ENCODE measurements around the gene ACKR2. TPM values are rescaled to one million over a fixed set of nuclear protein-coding genes. Genes with fewer than 3 reads are reported as not detected.

The ACKR2 gene
- total RNA-seq, 4 donors from 2014 or later: 2.6 to 12.4 (median 7.5) TPM

DNA sequence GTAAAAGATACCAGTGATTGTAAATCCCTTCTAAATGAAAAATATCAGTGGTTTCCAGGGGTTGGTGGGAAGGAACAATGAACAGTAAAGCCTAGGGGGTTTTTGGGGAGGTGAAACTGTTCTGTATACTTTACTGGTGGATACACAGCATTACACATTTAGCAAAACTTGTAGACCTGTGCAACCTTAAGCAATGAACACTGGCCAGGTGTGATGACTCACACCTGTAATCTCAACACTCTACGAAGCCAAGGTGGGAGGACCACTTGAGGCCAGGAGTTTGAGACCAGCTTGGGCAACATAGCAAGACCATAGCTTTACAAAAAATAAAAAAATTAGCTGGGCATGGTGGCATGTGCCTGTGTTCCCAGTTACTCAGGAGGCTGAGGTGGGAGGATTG lies 38.0 kb upstream of the ACKR2 start:
- DNase-seq (ENCODE audit: low spot score) (no peak), ATAC-seq (ENCODE audit: low FRiP score) (no peak)
- TF ChIP-seq, protein P1, sequence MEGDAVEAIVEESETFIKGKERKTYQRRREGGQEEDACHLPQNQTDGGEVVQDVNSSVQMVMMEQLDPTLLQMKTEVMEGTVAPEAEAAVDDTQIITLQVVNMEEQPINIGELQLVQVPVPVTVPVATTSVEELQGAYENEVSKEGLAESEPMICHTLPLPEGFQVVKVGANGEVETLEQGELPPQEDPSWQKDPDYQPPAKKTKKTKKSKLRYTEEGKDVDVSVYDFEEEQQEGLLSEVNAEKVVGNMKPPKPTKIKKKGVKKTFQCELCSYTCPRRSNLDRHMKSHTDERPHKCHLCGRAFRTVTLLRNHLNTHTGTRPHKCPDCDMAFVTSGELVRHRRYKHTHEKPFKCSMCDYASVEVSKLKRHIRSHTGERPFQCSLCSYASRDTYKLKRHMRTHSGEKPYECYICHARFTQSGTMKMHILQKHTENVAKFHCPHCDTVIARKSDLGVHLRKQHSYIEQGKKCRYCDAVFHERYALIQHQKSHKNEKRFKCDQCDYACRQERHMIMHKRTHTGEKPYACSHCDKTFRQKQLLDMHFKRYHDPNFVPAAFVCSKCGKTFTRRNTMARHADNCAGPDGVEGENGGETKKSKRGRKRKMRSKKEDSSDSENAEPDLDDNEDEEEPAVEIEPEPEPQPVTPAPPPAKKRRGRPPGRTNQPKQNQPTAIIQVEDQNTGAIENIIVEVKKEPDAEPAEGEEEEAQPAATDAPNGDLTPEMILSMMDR (IDR thresholded peaks at IDR 0.05): no peak

DNA sequence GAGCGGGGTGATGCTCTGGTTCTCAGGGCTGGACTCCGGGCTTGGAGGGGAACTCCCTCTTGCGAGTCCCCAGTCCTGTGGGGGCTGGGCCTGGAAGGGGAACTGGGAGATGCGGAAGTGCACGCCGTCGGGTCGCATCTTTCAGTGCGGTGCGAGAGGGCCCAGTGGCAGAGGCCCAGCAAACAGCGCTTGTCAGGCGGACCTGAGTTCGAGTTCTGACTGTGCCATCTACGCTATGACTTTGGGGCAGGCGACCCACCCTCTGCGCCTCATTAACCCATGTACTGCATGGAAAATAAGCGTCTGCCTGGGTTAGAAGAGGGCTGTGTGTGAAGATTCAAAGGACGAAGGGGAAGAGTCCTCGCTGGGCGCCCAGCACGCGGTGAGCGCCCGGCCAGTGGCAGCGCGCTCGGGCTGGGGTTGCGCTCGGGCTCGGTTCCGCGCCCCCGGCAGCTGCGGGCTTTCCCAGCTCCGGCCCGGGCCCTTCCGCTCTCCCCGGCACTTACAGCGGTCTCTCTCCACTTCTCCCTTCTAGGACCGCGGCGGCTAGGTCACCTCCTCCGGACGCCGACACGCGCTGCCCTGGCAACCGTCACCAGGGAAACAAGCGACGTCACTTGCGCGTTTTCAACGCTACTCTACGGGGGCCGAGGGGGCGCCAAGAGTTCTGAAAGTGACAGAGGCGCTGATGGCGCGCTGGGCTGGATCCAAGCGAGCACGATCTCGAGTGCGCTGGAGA lies 36.4 kb upstream of the ACKR2 start, which contains the start of gene CCDC13:
TSS of gene CCDC13 (minus strand) at position 584 of the 739 bp plus-strand sequence. CDS start 14,908 bp downstream, outside the sequence.
- TF ChIP-seq, protein P1 (IDR thresholded peaks at IDR 0.05): no peak
- DNase-seq (ENCODE audit: low spot score) (peak; percentile 90), ATAC-seq (ENCODE audit: low FRiP score) (peak; percentile 92)

DNA sequence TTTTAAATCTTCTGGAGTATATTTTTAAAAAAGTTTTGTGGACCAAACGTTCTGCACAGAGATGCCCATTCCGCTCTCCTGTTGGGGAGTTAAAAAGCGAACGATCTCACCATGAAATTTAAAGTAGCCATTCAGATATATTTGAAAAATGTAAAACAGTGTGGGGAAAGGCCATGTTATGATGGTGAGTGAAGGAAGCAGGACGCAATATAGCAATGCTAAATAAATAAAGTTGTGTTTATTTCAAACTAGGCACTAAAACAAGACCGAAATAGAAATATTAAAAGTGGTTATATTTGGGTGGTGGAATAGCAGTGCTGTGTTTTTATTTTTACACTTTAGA lies 35.9 kb upstream of the ACKR2 start:
- no peak for ATAC-seq (ENCODE audit: low FRiP score)
- TF ChIP-seq, protein P1 (IDR thresholded peaks at IDR 0.05): no peak
- no peak for DNase-seq (ENCODE audit: low spot score)

DNA sequence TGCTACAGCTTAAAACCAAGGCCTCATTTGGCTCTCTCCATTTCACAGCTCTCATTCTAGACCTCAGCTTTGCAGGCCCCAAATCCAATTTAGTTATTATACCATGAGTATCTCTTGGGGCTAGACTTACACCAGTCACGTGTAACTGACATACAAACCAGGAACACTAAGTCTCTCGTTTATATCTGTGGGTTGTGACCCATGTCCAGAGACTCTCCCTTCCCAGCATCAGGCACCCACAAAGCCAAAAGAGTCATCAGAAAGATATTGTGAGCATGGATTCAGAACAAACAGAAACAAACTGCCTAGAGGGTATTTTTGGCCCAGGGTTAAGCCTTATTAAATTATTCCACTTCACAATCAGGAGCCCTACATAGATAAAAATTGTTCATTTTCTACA lies 30.6 kb upstream of the ACKR2 start:
- DNase-seq (ENCODE audit: low spot score) (no peak), ATAC-seq (ENCODE audit: low FRiP score) (peak; percentile 71)
- TF ChIP-seq, protein P1 (IDR thresholded peaks at IDR 0.05): no peak

DNA sequence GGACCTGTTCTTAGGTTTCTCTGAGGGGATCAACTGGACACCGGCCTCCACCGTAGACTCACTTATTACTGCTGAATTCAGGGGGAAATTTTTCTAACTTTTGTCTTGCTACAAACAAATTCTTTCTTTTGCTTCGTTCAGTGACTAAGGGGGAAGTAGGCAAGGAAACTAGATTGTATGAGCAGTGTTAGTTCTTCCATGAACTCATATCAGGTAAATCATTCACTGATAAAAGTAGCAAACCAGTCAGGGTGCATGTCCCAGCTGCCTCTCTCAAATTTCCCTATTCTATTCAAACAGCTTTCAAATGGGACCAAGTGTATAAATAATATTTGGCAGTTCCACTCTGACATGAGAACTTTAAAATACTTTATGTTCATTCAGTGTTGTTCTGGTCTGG lies 28.8 kb upstream of the ACKR2 start:
- no peak for ATAC-seq (ENCODE audit: low FRiP score)
- TF ChIP-seq, protein P1 (IDR thresholded peaks at IDR 0.05): no peak
- DNase-seq (ENCODE audit: low spot score): no peak

DNA sequence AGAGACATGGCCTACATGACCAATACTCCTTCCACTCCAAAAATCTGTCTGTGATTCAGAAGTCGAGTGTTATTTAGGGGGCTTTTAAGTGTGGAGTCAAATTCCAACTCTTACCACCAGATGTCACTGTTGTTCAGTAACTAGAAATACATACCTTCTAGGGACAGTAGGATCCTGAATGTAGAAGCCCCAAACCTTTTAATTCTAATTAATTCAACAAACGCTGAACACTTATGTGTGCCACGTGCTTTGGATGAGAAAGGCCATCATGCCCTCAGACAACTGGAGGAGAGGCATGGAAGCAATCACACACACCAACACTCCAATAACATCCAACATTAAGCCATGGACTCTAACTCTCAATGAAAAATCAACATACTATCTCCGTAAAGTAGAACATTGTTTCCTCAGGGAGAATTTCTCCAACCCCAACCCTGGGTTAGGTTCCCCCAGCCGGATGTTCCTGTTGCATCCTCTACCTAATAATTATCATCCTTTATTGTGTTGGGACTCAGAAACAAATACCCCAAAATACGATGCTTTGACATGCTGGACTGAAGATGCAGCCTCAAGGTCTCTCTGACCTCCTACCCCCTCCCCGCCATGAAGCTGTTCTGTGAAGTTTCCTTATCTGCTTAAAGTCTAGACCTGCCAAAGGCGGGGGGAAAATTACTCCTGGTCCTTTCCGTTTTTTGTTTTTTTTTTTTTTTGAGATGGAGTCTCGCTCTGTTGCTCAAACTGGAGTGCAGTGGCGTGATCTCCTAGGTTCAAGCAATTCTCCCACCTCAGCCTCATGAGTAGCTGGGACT lies 28.1 kb upstream of the ACKR2 start:
- ATAC-seq (ENCODE audit: low FRiP score) (peak; percentile 61), DNase-seq (ENCODE audit: low spot score) (no peak)
- TF ChIP-seq, protein P1 (IDR thresholded peaks at IDR 0.05): peak in 2 of 3 donors; percentile 34 to 54
